NCI-H345 (cell line): ENCODE results near the gene GRPEL1.

Experiments
- DNase-seq: peaks from one replicate; lab custom pipeline; 2025; lab: John Stamatoyannopoulos, UW

GRPEL1 gene

GRCh38 chr4:7023486-7023885 is 44.4 kb downstream of the GRPEL1 start:
- no peak for DNase-seq

GRCh38 chr4:7021930-7022664 is 45.8 kb downstream of the GRPEL1 start:
- DNase-seq = no peak

GRCh38 chr4:7021355-7021754 is 46.5 kb downstream of the GRPEL1 start:
- no peak for DNase-seq

- no peak for DNase-seq
Observed at GRCh38 chr4:7020856-7021255, 47.0 kb downstream of the GRPEL1 start.

- DNase-seq = no peak
Observed at GRCh38 chr4:7020290-7020689, 47.6 kb downstream of the GRPEL1 start.

- DNase-seq = no peak
Observed at GRCh38 chr4:7019367-7019766, 48.5 kb downstream of the GRPEL1 start.

GRCh38 chr4:7018281-7018680 is 49.6 kb downstream of the GRPEL1 start:
- DNase-seq = no peak

- no peak for DNase-seq
Observed at GRCh38 chr4:7017446-7018048, 50.3 kb downstream of the GRPEL1 start.

- no peak for DNase-seq
Observed at GRCh38 chr4:7016512-7016911, 51.4 kb downstream of the GRPEL1 start.

- DNase-seq = no peak
Observed at GRCh38 chr4:7016086-7016485, 51.8 kb downstream of the GRPEL1 start.

- DNase-seq = no peak
Observed at GRCh38 chr4:7015383-7016035, 52.4 kb downstream of the GRPEL1 start.

- no peak for DNase-seq
Observed at GRCh38 chr4:7014815-7015214, 53.0 kb downstream of the GRPEL1 start.

GRCh38 chr4:7013175-7013574 is 54.7 kb downstream of the GRPEL1 start:
- DNase-seq = no peak

GRCh38 chr4:7009564-7009963 is 58.3 kb downstream of the GRPEL1 start:
- no peak for DNase-seq
